Midbrain (tissue), 1 donor: ENCODE results near the gene ELMO2.

Source experiments
- DNase-seq: peaks from one replicate; lab custom pipeline; 2025; lab: John Stamatoyannopoulos, UW

The ELMO2 gene

GRCh38 chr20:46352370-46352938 lies 54.0 kb downstream of the ELMO2 start:
- no peak for DNase-seq

- no peak for DNase-seq
Observed at GRCh38 chr20:46351357-46352058, 54.9 kb downstream of the ELMO2 start.

- DNase-seq = no peak
Observed at GRCh38 chr20:46350986-46351267, 55.5 kb downstream of the ELMO2 start.

- peak; percentile 7 for DNase-seq
Observed at GRCh38 chr20:46350201-46350985, 56.0 kb downstream of the ELMO2 start.

- no peak for DNase-seq
Observed at GRCh38 chr20:46349742-46350056, 56.7 kb downstream of the ELMO2 start.

- DNase-seq = peak; percentile 60
Observed at GRCh38 chr20:46349035-46349741, 57.2 kb downstream of the ELMO2 start.

GRCh38 chr20:46347841-46348803 lies 58.3 kb downstream of the ELMO2 start:
- DNase-seq = peak; percentile 28

GRCh38 chr20:46346770-46347169 lies 59.6 kb downstream of the ELMO2 start:
- no peak for DNase-seq

- DNase-seq = no peak
Observed at GRCh38 chr20:46344488-46345162, 61.8 kb downstream of the ELMO2 start.

- DNase-seq = no peak
Observed at GRCh38 chr20:46343975-46344357, 62.4 kb downstream of the ELMO2 start.

GRCh38 chr20:46343348-46343974 lies 63.0 kb downstream of the ELMO2 start:
- no peak for DNase-seq

GRCh38 chr20:46342451-46343347 lies 63.7 kb downstream of the ELMO2 start:
- no peak for DNase-seq

GRCh38 chr20:46342010-46342378 lies 64.4 kb downstream of the ELMO2 start:
- no peak for DNase-seq

- no peak for DNase-seq
Observed at GRCh38 chr20:46341074-46342009, 65.1 kb downstream of the ELMO2 start.

- DNase-seq = no peak
Observed at GRCh38 chr20:46339037-46339436, 67.4 kb downstream of the ELMO2 start.

- DNase-seq = no peak
Observed at GRCh38 chr20:46336735-46337134, 69.7 kb downstream of the ELMO2 start.

- DNase-seq = no peak
Observed at GRCh38 chr20:46334303-46334904, 72.0 kb downstream of the ELMO2 start.
